Thyroid gland (tissue), 4 donors: ENCODE measurements around the gene FARS2. TPM values are rescaled to one million over a fixed set of nuclear protein-coding genes. Genes with fewer than 3 reads are reported as not detected.
A peak's percentile ranks its signal among the peaks of the same experiment; 100 is the strongest.

Source experiments
- DNase-seq, 2 donors: peaks; one replicate each; pipeline ENCODE4 v3.0.0-alpha.2; 2019
- H3K27ac ChIP-seq, 3 donors: fragments of 200-600 bp; sonication (generic); 1 replicate in 2 of 3; 2 replicates in 1 of 3; pipeline ENCODE4 v1.5.1; 2016 to 2019; ENCODE audit warnings: mild to moderate bottlenecking in 1 of 3, moderate library complexity in 1 of 3
- H3K27me3 ChIP-seq: fragments of 200-600 bp; sonication (generic); one replicate; pipeline ENCODE4 v1.5.1; 2019
- H3K36me3 ChIP-seq, 2 donors: fragments of 200-600 bp; sonication (generic); one replicate each; pipeline ENCODE4 v1.5.1; 2016 to 2019
- H3K4me1 ChIP-seq, 2 donors: fragments of 200-600 bp; sonication (generic); one replicate each; pipeline ENCODE4 v1.5.1; 2017 to 2019
- H3K4me3 ChIP-seq, 3 donors: fragments of 200-600 bp; sonication (generic); replicated peaks in 1 of 3; 1 replicate in 2 of 3; 2 replicates in 1 of 3; pipeline ENCODE4 v1.5.1; 2016; ENCODE audit warnings: mild to moderate bottlenecking in 1 of 3
- H3K9me3 ChIP-seq: fragments of 200-600 bp; sonication (generic); one replicate; pipeline ENCODE4 v1.5.1; 2017
- POLR2A ChIP-seq, 2 donors: fragments of 450-650 bp; IDR thresholded peaks; one replicate each; pipeline ENCODE4 v1.6.1; 2017; ENCODE audit warnings: antibody characterized with exemption in 2 of 2, mild to moderate bottlenecking in 2 of 2, moderate library complexity in 1 of 2
- WGBS, 2 donors: methylation state at CpG; one replicate each; pipeline ENCODE4 v1.1.5; 2017; 5-methylcytosine and 5-hydroxymethylcytosine counted together
- intact Hi-C: fragments of 100-400 bp; cut with DNase I; formaldehyde crosslinking; loops from one replicate; pipeline ENCODE4 v1.15.1; 2023
- total RNA-seq, 4 donors: library from RNA; depleted of rRNA; stranded (reverse); fragments of >200 nt; gene quantifications; one replicate each; pipeline ENCODE4 v1.2.3, GENCODE V29; 2016
- TF ChIP-seq, protein P1 (sequence below), 6 experiments: fragments of 200-600 bp in 3 of 6; fragments of 450-650 bp in 3 of 6; sonication (generic) in 3 of 6; IDR thresholded peaks; one replicate each; pipeline ENCODE4 v1.5.1; 2016 to 2019; ENCODE audit warnings: antibody characterized with exemption in 6 of 6, mild to moderate bottlenecking in 2 of 6, inconsistent platforms in 1 of 6, moderate library complexity in 1 of 6

FARS2 gene
- total RNA-seq, 4 donors from 2014 or later: 27.4 to 47.1 (median 34.2) TPM

DNA sequence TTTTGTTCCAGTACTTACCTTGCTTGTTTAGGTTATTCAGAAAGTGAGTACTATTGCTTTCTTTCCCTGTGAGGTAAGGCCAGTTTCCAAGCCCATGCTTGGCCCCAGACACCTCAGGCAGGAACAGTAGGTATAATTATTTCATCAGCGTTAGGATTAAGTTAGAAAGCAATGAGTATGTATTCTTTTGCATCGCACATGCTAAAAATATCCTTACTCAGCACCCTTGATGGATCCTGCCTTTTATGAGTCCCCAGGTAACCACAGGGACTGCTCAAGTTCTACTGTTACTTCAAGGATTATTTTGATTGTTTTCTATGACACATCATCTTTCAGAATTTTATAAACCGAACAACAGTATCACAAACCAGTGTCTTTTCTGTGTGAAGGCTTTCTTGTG lies 128.9 kb downstream of the FARS2 start:
- 96 to 98% methylated on average over 3 of the region's 3 CpGs for WGBS, 2 donors
- H3K36me3 ChIP-seq: no peaks in the 10 kb centered on the region
- TF ChIP-seq, protein P1, sequence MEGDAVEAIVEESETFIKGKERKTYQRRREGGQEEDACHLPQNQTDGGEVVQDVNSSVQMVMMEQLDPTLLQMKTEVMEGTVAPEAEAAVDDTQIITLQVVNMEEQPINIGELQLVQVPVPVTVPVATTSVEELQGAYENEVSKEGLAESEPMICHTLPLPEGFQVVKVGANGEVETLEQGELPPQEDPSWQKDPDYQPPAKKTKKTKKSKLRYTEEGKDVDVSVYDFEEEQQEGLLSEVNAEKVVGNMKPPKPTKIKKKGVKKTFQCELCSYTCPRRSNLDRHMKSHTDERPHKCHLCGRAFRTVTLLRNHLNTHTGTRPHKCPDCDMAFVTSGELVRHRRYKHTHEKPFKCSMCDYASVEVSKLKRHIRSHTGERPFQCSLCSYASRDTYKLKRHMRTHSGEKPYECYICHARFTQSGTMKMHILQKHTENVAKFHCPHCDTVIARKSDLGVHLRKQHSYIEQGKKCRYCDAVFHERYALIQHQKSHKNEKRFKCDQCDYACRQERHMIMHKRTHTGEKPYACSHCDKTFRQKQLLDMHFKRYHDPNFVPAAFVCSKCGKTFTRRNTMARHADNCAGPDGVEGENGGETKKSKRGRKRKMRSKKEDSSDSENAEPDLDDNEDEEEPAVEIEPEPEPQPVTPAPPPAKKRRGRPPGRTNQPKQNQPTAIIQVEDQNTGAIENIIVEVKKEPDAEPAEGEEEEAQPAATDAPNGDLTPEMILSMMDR (IDR thresholded peaks at IDR 0.05): no peak
- no peak for TF ChIP-seq POLR2A (IDR thresholded peaks at IDR 0.05)
- H3K27me3 ChIP-seq: no peaks in the 10 kb centered on the region
- H3K9me3 ChIP-seq: no peaks in the 10 kb centered on the region
- intact Hi-C loops: no loop called here
- no peak overlapping the region for H3K27ac ChIP-seq
- no peak for DNase-seq
- peaks cover 4 to 5% of the 10 kb centered on the region in 2 donors for H3K4me1 ChIP-seq
- H3K4me3 ChIP-seq: no peak overlapping the region

DNA sequence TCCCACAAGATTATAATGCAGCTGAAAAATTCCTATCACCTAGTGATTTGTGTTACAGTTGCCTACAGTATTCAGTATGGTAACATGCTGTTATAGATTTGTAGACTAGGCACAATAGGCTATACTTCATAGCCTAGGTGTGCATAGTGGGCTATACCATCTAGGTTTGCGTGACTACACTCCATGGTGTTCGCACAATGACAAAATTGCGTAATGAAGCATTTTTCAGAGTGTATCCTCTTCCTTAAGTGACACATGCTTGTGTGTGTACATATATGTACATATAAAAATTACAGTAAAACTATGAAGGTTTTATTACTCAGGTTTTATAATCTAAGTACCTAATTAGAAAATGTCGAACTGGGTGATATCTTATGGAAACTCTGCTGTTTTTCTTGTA lies 133.0 kb downstream of the FARS2 start:
- peaks cover 5 to 7% of the 10 kb centered on the region in 2 donors for H3K4me1 ChIP-seq
- no peaks in the 10 kb centered on the region for H3K36me3 ChIP-seq
- DNase-seq: no peak
- no peak overlapping the region for H3K4me3 ChIP-seq
- intact Hi-C loops: no loop called here
- no peaks in the 10 kb centered on the region for H3K27me3 ChIP-seq
- no peaks in the 10 kb centered on the region for H3K9me3 ChIP-seq
- no peak overlapping the region for H3K27ac ChIP-seq
- WGBS, 2 donors: 67 to 77% methylated on average over 4 of the region's 4 CpGs
- no peak for TF ChIP-seq POLR2A (IDR thresholded peaks at IDR 0.05)
- TF ChIP-seq, protein P1 (IDR thresholded peaks at IDR 0.05): no peak

DNA sequence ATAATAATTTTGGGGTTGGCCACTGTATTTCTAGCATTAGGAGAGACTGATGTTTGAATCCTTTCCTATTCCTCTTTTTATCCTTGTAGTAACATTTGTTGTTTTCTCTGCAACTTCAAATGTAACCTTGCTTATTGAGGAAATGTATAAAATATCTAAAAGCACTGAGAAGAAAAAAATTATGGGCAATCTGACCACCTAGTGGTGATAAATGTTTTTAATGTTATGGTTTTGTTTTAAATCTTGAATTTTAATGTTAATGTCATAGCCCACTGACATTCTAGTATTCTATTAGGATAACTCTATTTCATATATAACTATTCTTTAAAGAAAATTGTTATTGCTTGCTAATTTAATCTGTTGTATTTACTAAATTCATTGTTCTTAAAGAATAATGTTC lies 134.4 kb downstream of the FARS2 start:
- no peaks in the 10 kb centered on the region for H3K27me3 ChIP-seq
- no peak overlapping the region for H3K27ac ChIP-seq
- H3K4me1 ChIP-seq: peaks cover 5 to 7% of the 10 kb centered on the region in 2 donors
- DNase-seq: no peak
- TF ChIP-seq POLR2A (IDR thresholded peaks at IDR 0.05): no peak
- TF ChIP-seq, protein P1 (IDR thresholded peaks at IDR 0.05): peak in 1 of 6 experiments; percentile 7
- intact Hi-C loops: no loop called here
- no peaks in the 10 kb centered on the region for H3K36me3 ChIP-seq
- no peaks in the 10 kb centered on the region for H3K9me3 ChIP-seq
- no peak overlapping the region for H3K4me3 ChIP-seq

- 69 to 70% methylated on average over 1 of the region's 1 CpG for WGBS, 2 donors
- H3K4me1 ChIP-seq: peaks cover 5 to 7% of the 10 kb centered on the region in 2 donors
Measured at GRCh38 chr6:5398530-5398929, 137.2 kb downstream of the FARS2 start.

GRCh38 chr6:5399391-5399790 lies 138.1 kb downstream of the FARS2 start:
- Histone ChIP-seq H3K4me3 (no peak overlapping the region), H3K9me3 (no peaks in the 10 kb centered on the region), H3K4me1 (peaks cover 5 to 7% of the 10 kb centered on the region in 2 donors), H3K27me3 (no peaks in the 10 kb centered on the region), H3K36me3 (no peaks in the 10 kb centered on the region), H3K27ac (no peak overlapping the region)
- 90 to 95% methylated on average over 2 of the region's 2 CpGs for WGBS, 2 donors
- intact Hi-C loops: no loop called here
- TF ChIP-seq, protein P1 (IDR thresholded peaks at IDR 0.05): no peak
- no peak for TF ChIP-seq POLR2A (IDR thresholded peaks at IDR 0.05)
- no peak for DNase-seq

More at GRCh38 chr6:5398530-5398929, 137.2 kb downstream of the FARS2 start:
- Histone ChIP-seq H3K9me3 (no peaks in the 10 kb centered on the region), H3K27me3 (no peaks in the 10 kb centered on the region), H3K36me3 (no peaks in the 10 kb centered on the region), H3K27ac (no peak overlapping the region), H3K4me3 (no peak overlapping the region)
- DNase-seq: no peak
- TF ChIP-seq, protein P1 (IDR thresholded peaks at IDR 0.05): peak in 3 of 6 experiments; percentile 28 to 44 (median 42)
- no peak for TF ChIP-seq POLR2A (IDR thresholded peaks at IDR 0.05)
- intact Hi-C loops: no loop called here
